ENCODE data around the gene ZCCHC24. TPM values are rescaled to one million over a fixed set of nuclear protein-coding genes. Genes with fewer than 3 reads are reported as not detected.

ZCCHC24 gene
- total and polyA plus RNA-seq, 2 of the 8 experiments (the other 6 are each of a cell fraction or from before 2014, with no cell fraction given), result 3.9 to 6.9 TPM

DNA sequence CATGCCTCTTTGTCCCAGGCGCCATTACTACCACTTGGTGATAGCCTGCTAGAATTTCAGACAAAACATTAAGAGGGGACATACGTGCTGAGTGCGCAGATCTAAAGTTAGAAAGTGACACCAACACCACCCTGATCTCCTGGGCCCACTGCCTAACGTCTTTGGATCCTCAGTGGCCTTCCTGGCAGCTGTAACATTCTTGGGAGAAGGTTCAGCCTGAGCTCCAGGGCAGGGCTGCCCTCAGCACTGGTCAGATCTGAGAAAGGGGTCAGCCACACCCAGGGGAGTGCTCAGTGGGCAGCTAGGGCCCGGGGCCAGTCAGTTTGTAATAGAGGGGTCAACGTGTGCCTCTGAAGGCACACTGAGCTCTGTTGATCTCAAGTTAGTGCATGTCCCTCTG, 48.4 kb downstream of the ZCCHC24 start:
- no peak for FAIRE-seq
- no peak for TF ChIP-seq GABPA (IDR thresholded peaks at IDR 0.05; ENCODE audit: borderline replicate concordance, insufficient read depth, low read length)
- TF ChIP-seq TAF7 (optimal IDR thresholded peaks at IDR 0.05; ENCODE audit: borderline replicate concordance, low read depth, low read length), result no peak
- no peak for TF ChIP-seq RAD21 (IDR thresholded peaks at IDR 0.05 in 1 of 2, conservative IDR thresholded peaks at IDR 0.05 in 1 of 2; ENCODE audit: low read depth in 2 of 2, low read length in 2 of 2)
- TF ChIP-seq, protein P1, sequence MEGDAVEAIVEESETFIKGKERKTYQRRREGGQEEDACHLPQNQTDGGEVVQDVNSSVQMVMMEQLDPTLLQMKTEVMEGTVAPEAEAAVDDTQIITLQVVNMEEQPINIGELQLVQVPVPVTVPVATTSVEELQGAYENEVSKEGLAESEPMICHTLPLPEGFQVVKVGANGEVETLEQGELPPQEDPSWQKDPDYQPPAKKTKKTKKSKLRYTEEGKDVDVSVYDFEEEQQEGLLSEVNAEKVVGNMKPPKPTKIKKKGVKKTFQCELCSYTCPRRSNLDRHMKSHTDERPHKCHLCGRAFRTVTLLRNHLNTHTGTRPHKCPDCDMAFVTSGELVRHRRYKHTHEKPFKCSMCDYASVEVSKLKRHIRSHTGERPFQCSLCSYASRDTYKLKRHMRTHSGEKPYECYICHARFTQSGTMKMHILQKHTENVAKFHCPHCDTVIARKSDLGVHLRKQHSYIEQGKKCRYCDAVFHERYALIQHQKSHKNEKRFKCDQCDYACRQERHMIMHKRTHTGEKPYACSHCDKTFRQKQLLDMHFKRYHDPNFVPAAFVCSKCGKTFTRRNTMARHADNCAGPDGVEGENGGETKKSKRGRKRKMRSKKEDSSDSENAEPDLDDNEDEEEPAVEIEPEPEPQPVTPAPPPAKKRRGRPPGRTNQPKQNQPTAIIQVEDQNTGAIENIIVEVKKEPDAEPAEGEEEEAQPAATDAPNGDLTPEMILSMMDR (IDR thresholded peaks at IDR 0.05; ENCODE audit: control extremely low read depth in 1 of 3, insufficient read depth in 1 of 3, low read depth in 1 of 3, low read length in 3 of 3), result no peak
- no peak for TF ChIP-seq NANOG (IDR thresholded peaks at IDR 0.05; ENCODE audit: insufficient read depth, low read depth, low read length, poor library complexity, severe bottlenecking)
- no peak for TF ChIP-seq RFX5 (IDR thresholded peaks at IDR 0.05; ENCODE audit: borderline replicate concordance, low read depth, low read length)
- TF ChIP-seq CBX8 (IDR thresholded peaks at IDR 0.05; ENCODE audit: borderline replicate concordance, low read depth, low read length), result no peak
- no peak for TF ChIP-seq MAFK (IDR thresholded peaks at IDR 0.05; ENCODE audit: low read depth, low read length)
- no peak for TF ChIP-seq JUN (IDR thresholded peaks at IDR 0.05; ENCODE audit: low read depth, low read length)
- no peak for TF ChIP-seq EP300 (IDR thresholded peaks at IDR 0.05; ENCODE audit: borderline replicate concordance in 1 of 2, low read depth in 2 of 2, low read length in 2 of 2)

More for the DNA sequence above, 48.4 kb downstream of the ZCCHC24 start:
- Histone ChIP-seq H2BK15ac (ENCODE audit: low read length) (no peak overlapping the region), H4K91ac (replicated peaks; ENCODE audit: insufficient read length, low read length) (no peak overlapping the region), H3K4me2 (ENCODE audit: insufficient read depth in 1 of 2, low read depth in 2 of 2, low read length in 2 of 2) (no peak overlapping the region), H2AFZ (ENCODE audit: low read length) (no peak overlapping the region), H3K14ac (ENCODE audit: insufficient read length) (no peak overlapping the region), H3K4ac (replicated peaks; ENCODE audit: insufficient read length, low read depth, low read length) (no peak overlapping the region), H3K79me2 (ENCODE audit: control insufficient read depth in 1 of 2, insufficient read depth in 2 of 2, low read length in 2 of 2) (no peaks in the 10 kb centered on the region), H3K9me3 (ENCODE audit: insufficient read depth in 2 of 2, low read depth in 1 of 2, low read length in 1 of 2) (no peaks in the 10 kb centered on the region), H4K20me1 (replicated peaks in 1 of 2; ENCODE audit: control insufficient read depth in 1 of 2, insufficient read depth in 2 of 2, low read length in 2 of 2) (no peaks in the 10 kb centered on the region), H3K56ac (replicated peaks; ENCODE audit: insufficient read length, low read depth, low read length) (no peak overlapping the region), H3K18ac (ENCODE audit: extremely low read depth, low read length) (no peak overlapping the region), H2BK20ac (ENCODE audit: low read length) (no peak overlapping the region), H2BK12ac (ENCODE audit: low read depth, low read length) (no peak overlapping the region), H3K4me1 (replicated peaks in 1 of 4; ENCODE audit: control insufficient read depth in 3 of 4, insufficient read depth in 4 of 4, low read length in 3 of 4) (peaks cover 4 to 11% (median 9%) of the 10 kb centered on the region in 4 experiments), H4K8ac (ENCODE audit: extremely low read depth, insufficient read depth, low read length) (no peak overlapping the region; the same call in 1 of the 2 replicates), H3K36me3 (ENCODE audit: control insufficient read depth in 2 of 4, insufficient read depth in 4 of 4, low read length in 3 of 4) (no peaks in the 10 kb centered on the region), H3K79me1 (ENCODE audit: low read depth, low read length) (no peaks in the 10 kb centered on the region), H3K27me3 (replicated peaks in 1 of 4; ENCODE audit: control insufficient read depth in 3 of 4, extremely low read depth in 1 of 4, insufficient read depth in 3 of 4, low read length in 3 of 4) (no peaks in the 10 kb centered on the region; a peak in 1 of 7 replicates), H3K4me3 (ENCODE audit: extremely low read depth in 1 of 4, insufficient read depth in 2 of 4, low read depth in 3 of 4, low read length in 4 of 4) (no peak overlapping the region), H2AK5ac (ENCODE audit: low read depth, low read length) (no peak overlapping the region), H3K23ac (ENCODE audit: insufficient read length) (no peak overlapping the region), H2BK120ac (replicated peaks; ENCODE audit: low read depth, low read length) (no peak overlapping the region), H3K27ac (ENCODE audit: low read depth, low read length) (no peak overlapping the region), H2BK5ac (ENCODE audit: low read depth, low read length) (no peak overlapping the region), H3K9ac (replicated peaks in 1 of 4; ENCODE audit: extremely low read depth in 1 of 4, low read depth in 3 of 4, low read length in 3 of 4) (no peak overlapping the region), H3K23me2 (ENCODE audit: low read depth, low read length) (no peaks in the 10 kb centered on the region), H4K5ac (ENCODE audit: insufficient read length, low read depth, low read length) (no peak overlapping the region)
- no peak for DNase-seq (ENCODE audit: low read depth in 1 of 2, low spot score in 2 of 2)
- 85% methylated on average over 6 of the region's 6 CpGs; no CpG with 5 or more reads in 1 of the 2 experiments for WGBS, 2 experiments (ENCODE audit: extremely low coverage in 1 of 2, insufficient coverage in 1 of 2, insufficient read length in 1 of 2, insufficient replicate concordance in 2 of 2, low coverage in 1 of 2, low lambda C conversion rate in 2 of 2, missing lambda C conversion rate in 1 of 2)
- POLR2A ChIA-PET (ENCODE audit: partially characterized antibody), result interaction anchor here (0.6 to 1.0 kb wide), 2 partner anchors 31 to 75 kb away, joined by 3 read pairs; no protein-coding TSS in a partner anchor
- CTCF ChIA-PET (ENCODE audit: partially characterized antibody), result interaction anchor here (1.1 to 13.1 kb wide), 9 partner anchors 8 to 564 kb away, joined by 3 to 100 read pairs (median 6); no protein-coding TSS in a partner anchor
